HG02759 (cell line): ENCODE measurements around the gene RYR3.

ENCODE experiments used
- ATAC-seq: cut with Tn5 transposase; IDR thresholded peaks from one replicate; pipeline ENCODE4 v1.9.1; 2021; ENCODE audit warnings: mild to moderate bottlenecking, moderate library complexity; ENCODE audit not compliant: unreplicated experiment

RYR3 gene

GRCh38 chr15:33317896-33318295 lies 7.1 kb downstream of the RYR3 start:
- ATAC-seq, result no peak

DNA sequence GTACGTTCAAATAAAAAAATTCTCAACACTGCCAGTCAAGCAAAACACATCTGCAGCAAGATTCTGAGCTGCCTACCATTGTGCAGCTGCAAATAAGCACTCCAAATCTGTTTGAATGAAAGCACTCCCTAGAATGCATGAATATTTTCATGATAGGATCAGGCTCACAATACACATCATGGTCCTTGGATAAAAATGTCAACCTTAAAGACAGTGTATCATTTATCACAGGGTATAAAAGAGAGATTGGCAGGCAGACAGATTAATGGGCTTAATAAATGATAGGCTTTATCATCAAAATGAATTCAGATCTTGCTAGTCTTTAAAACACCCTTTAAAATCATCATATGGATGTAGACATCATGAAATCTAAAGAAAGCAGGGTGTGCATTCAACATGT lies 9.2 kb downstream of the RYR3 start:
- no peak for ATAC-seq

GRCh38 chr15:33322091-33322490 lies 11.3 kb downstream of the RYR3 start:
- no peak for ATAC-seq

GRCh38 chr15:33324609-33325008 lies 13.8 kb downstream of the RYR3 start:
- ATAC-seq, result no peak

- no peak for ATAC-seq
Observed at GRCh38 chr15:33326908-33327307, 16.1 kb downstream of the RYR3 start.

DNA sequence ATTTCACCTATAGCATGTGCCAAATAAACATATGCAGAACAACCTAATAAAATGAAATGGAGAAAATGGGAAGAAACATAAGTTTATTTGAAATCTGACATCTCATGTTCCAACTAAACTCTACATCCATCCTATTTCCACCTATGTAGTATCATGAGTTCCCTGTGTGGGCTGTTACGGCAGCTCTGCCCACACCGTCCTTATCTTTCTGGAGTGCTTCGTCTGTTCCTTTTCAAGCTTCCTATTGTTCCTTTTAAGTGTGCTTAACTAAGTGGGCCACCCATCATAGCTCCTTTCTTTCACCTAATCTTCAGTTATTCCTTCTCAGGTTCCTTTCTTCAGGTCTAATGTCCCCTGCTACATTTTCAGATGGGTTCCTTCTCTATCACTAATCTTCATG lies 17.3 kb downstream of the RYR3 start:
- ATAC-seq, result no peak

- ATAC-seq, result no peak
Observed at GRCh38 chr15:33329457-33329856, 18.7 kb downstream of the RYR3 start.

- ATAC-seq, result no peak
Observed at GRCh38 chr15:33330931-33331330, 20.2 kb downstream of the RYR3 start.

DNA sequence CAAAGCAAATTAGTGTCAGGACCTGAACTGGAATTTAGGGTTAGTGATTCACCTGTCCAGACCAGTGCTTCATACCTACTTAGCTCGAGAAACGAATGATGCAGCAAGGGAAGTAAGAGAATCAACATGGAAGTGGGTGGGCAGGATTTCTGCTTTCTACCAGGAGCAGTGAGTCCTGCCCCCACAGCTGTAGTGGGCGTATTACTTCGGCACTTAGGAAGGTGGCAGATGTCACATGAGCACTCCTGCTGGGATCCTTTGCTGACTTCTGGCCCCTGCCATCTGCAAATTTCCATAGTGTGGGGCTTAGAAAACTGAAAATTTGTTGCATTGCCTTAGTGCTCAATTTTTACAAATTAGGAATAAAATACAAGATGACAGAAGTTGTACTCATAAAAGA lies 31.2 kb downstream of the RYR3 start:
- ATAC-seq, result no peak

- no peak for ATAC-seq
Observed at GRCh38 chr15:33343275-33343674, 32.5 kb downstream of the RYR3 start.

- ATAC-seq, result no peak
Observed at GRCh38 chr15:33344111-33344510, 33.3 kb downstream of the RYR3 start.

GRCh38 chr15:33344530-33344929 lies 33.8 kb downstream of the RYR3 start:
- ATAC-seq, result no peak

- ATAC-seq, result no peak
Observed at GRCh38 chr15:33354411-33354810, 43.6 kb downstream of the RYR3 start.

DNA sequence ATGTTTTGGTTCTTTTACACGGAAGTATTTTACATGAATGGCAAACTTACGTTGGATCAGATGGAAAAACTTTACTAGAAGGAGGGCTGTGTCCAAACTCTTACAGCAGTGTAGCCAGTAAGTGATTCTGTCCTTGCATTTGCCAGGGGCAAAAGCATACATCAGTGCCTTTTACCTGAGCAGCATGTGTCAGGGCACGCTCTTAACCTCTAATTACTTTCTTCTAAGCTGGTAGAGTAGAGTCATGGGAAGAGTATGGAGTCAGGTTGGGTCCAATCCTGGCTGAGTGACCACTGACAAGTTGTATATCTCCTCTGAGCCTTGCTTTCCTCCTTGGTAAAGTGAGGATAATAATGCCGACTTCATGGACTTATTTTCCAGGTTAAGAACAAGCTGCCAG lies 47.1 kb downstream of the RYR3 start:
- no peak for ATAC-seq

DNA sequence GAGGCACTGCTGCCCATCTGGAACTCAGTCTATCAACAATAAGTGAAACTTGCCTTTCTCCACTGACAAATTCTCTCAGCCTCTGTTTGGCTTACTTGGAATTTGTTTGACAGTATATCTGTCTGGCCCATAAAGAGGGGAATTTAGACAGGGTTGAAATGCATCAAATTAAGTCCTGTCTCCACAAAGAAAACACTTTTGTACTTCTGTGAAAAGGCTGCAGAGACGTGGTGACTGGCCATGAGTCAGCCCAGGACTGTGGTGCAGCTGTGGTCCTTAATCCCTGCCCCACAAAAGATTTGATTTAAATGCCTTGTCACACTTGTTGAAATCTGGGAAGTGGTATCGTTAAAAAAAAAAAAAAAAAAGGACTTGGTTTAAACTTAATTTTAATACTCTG lies 47.5 kb downstream of the RYR3 start:
- ATAC-seq, result no peak

GRCh38 chr15:33360886-33361285 lies 50.1 kb downstream of the RYR3 start:
- no peak for ATAC-seq

- ATAC-seq, result no peak
Observed at GRCh38 chr15:33369941-33370622, 59.3 kb downstream of the RYR3 start.

- ATAC-seq, result no peak
Observed at GRCh38 chr15:33370623-33371020, 59.9 kb downstream of the RYR3 start.

- no peak for ATAC-seq
Observed at GRCh38 chr15:33371159-33371558, 60.4 kb downstream of the RYR3 start.

- no peak for ATAC-seq
Observed at GRCh38 chr15:33374226-33374914, 63.6 kb downstream of the RYR3 start.

GRCh38 chr15:33375236-33375635 lies 64.5 kb downstream of the RYR3 start:
- ATAC-seq, result no peak

DNA sequence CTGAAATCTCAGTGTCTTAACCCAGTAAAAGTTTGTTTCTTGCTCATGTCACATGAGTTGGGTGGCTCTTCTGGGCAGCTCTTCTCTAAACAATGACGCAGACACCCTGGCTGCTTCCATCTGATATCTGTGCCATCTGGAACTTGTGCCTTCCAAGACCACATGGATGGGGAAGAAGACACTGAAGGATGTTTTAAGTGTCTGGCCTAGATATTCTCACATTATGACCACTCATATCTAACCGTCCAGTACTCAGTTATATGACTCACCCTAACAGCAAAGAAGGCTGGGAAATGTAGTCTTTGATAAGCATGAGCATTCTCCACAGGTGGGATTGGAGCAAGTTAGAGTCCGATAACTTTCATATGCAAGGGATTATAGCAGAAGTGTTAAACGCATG lies 66.4 kb downstream of the RYR3 start:
- no peak for ATAC-seq
